HL-60/S4 (cell line): ENCODE measurements around the gene DES.

ENCODE experiments used
- in situ Hi-C: fragments of 300-500 bp; cut with MboI; formaldehyde crosslinking; loops from 2 replicates; pipeline ENCODE4 v1.14.3; 2022; ENCODE audit warnings: low sequenced_read_pairs

The DES gene

DNA sequence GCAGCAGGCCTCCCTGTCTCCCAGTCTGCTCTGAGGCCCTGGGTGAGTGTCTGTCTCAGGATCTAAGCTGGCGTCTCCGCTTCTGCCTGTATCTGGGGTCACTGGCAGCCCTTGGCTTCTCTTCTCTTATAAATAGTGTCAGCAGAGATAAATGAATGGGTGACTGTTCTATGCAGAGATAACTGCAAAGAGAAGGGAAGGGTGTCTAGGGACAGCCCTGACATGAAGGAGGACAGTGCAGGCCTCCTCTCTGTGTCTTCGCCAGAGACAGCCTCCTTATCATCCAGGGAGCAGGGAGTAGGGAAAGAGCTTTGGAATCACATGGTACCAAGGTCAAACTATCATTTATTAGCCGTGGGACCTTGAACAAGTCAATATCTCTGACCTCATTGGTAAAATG, 52.3 kb downstream of the DES start:
- in situ Hi-C loops: no loop called here

DNA sequence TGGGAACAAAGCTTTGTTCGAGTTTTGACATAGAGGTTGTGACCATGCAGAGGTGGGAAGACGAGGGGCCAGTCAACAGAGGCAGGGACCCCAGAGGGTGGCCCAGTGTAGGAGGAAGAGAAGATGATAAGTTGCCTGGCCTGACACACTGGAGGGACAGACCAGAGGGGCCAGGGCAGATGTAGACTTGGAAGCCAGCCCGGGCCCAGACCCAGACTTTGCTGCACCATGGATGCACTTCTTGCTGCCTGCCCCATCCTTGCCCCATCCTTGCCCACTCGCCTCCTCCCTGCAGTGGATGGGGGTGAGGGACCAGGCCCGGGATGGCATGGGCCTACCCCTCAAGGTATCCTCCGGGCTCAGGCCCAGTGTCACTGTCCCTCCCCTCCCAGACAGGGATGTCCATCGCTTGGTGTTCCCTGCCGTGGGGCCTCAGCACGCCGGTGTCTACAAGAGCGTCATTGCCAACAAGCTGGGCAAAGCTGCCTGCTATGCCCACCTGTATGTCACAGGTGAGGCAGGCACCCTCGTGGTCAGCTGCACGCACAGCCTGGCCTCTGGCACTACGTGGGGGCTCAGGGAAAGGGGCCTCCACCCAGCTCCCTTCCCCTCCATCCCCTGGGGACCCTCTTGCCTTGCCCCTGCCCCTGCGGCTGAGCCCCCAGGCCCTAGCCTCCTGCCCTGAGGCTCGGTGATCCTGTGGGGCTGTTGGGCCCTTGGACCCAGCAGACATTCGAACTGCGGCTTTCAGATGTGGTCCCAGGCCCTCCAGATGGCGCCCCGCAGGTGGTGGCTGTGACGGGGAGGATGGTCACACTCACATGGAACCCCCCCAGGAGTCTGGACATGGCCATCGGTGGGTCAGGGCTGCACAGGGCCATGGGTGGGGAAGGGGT, 53.5 kb downstream of the DES start:
- in situ Hi-C loops: no loop called here

DNA sequence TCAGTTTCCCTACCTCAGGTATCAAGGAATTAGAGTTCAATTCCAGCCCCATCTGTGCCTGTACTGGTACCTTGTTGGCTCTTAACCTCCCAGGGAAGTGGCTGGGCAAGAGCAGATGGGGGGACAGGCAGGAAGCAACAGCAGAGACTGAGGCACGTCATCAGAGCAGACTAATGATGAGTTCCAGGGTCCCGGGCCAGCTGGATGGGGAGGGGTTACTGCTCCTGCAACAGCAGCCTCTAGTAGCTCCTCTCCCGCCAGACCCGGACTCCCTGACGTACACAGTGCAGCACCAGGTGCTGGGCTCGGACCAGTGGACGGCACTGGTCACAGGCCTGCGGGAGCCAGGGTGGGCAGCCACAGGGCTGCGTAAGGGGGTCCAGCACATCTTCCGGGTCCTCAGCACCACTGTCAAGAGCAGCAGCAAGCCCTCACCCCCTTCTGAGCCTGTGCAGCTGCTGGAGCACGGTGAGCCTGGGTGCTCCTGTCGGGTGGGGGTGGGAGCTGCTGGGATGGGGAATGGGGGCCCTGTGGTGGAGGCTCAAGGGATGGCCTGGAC, 54.5 kb downstream of the DES start:
- in situ Hi-C loops: no loop called here

DNA sequence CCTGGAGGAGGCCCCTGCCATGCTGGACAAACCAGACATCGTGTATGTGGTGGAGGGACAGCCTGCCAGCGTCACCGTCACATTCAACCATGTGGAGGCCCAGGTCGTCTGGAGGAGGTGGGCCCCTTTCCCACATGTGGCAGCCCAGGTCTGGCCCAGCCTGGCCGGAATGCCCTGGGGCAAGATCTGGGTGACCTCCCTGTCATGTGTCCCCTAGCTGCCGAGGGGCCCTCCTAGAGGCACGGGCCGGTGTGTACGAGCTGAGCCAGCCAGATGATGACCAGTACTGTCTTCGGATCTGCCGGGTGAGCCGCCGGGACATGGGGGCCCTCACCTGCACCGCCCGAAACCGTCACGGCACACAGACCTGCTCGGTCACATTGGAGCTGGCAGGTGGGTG, 55.3 kb downstream of the DES start:
- in situ Hi-C loops: no loop called here

DNA sequence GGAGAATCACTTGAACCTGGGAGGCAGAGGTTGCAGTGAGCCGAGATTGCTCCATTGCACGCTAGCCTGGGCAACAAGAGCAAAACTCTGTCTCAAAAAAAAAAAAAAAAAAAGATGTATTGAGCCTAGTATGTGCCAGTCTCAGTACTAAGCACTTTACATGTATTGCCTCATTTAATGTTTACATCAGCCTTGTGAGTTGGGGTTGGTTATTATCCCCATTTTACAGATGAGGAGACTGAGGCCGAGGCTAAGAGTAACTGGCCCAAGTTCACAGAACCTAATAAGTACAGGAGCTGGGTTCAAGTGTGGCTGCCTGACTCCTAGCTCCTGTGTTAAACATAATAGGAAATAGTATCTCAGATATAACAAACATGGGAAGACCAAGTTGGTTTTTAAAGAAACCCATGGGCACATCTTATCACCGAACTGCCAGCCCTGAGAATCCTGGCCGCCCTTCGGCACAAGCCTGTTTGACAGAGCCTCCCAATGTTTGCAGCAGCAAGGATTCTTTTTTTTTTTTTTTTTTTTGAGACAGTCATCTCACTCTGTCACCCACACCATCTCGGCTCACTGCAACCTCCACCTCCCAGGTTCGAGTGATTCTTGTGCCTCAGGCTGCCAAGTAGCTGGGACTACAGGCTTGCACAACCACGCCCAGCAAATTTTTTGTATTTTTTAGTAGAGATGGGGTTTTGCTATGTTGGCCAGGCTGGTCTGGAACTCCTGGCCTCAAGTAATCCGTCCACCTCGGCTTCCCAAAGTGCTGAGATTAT, 56.3 kb downstream of the DES start:
- in situ Hi-C loops: no loop called here

DNA sequence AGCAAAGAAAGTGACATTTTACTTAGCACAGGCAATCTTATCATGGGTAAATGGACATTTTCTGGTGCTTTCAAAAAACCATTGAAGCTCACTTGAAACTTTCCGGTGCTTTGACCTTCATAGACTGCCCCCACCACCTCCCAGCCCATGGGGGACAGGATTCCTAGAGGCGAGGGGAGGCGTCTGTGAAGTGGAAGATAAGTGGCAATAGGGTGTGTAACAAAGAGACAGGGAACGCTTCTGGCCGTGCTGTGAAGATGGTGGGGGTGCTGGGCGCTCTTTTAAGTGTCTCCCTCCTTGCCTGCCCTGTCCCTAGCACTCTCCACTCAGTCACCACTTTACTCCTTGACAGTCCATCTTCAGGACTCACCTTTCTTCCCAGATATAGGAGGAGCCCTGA, 57.1 kb downstream of the DES start:
- in situ Hi-C loops: no loop called here

DNA sequence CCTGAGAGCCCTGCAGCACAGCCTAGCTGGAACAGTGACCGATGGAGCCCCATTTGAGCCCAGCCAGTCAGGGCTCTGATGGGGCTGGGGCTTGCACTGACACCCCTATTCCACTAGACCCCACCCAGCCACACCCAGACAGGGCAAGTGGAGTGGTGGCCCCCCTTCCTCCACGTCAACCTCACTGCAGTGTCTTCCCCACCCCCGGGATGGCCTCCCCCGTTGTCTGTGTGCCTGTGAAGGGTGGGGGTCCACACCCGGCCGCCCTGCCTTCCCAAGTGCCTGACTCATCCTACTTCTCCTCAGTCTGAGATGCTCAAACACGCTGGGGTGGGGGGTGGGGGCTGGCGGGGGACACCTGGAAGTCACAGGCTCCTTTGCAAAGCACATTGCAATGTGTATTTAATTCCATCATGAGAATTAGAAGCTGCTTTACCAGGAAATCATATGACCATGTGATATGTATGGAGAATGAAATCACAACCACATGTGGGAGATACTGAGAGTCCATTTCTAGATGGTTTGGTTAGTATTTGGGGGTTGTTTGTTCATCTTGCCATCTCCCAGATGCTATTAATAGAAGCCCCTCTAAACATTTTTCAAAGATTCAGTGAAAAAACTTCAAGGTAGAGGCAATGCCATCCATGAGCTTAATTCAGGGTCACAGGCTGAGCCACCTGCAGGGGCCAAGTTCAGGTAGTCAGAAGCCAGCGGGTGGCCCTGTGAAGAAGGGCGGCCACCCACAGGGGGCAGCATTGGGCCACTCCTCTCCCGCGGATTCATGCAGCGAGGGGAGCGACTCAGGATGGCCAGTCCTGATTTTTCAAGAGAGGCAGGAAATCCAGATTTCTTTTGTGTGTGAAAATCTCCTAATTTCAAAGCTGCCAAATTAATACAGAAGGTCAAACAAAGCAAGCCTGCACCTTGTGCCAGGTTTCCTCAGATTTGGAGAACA, 57.8 kb downstream of the DES start:
- in situ Hi-C loops: no loop called here
